HCT116 (cell line): ENCODE measurements around the gene CDHR5. TPM values are rescaled to one million over a fixed set of nuclear protein-coding genes. Genes with fewer than 3 reads are reported as not detected.
A peak's percentile ranks its signal among the peaks of the same experiment; 100 is the strongest.

Experiments used
- ATAC-seq: fragments of 200-7000 bp; cut with Tn5 transposase; 2 replicates; pipeline ENCODE4 v1.9.1; 2020; ENCODE audit warnings: mild to moderate bottlenecking, moderate library complexity
- BruUV-seq: library from RNA; stranded (reverse); fragments of 400-500 nt; replicated peaks from 2 replicates; lab custom pipeline; 2021; lab: Mats Ljungman, UMichigan
- CTCF ChIA-PET: fragments of 300-600 bp; sonication (Branson Sonifier 250); formaldehyde crosslinking; loops from one replicate; lab custom pipeline; 2021; ENCODE audit warnings: antibody characterized with exemption; lab: Charles Lee
- POLR2A ChIA-PET: fragments of 300-600, 350-600 bp; sonication (Branson Sonifier 250); formaldehyde crosslinking; loops from one replicate; lab custom pipeline; 2021; ENCODE audit warnings: antibody characterized with exemption; lab: Charles Lee
- RAD21 ChIA-PET, 2 experiments: fragments of 300-600 bp; sonication (Branson Sonifier 250); formaldehyde crosslinking; loops; one replicate each; lab custom pipeline; 2023; ENCODE audit warnings: low total read pairs in 2 of 2; ENCODE audit not compliant: uncharacterized antibody in 2 of 2, unreplicated experiment in 2 of 2, low non-redundant PET in 1 of 2; lab: Charles Lee
- DNase-seq: peaks from one replicate; pipeline ENCODE4 v3.0.0-alpha.2; 2010; ENCODE audit warnings: low read depth, low spot score
- H2AFZ ChIP-seq: fragments of 200-600 bp; shearing (Covaris generic), sonication (generic); 2 replicates; pipeline ENCODE4 v1.6.1; 2017; ENCODE audit warnings: low read depth, mixed run types, mixed read lengths, antibody characterized with exemption, low read length; ENCODE audit not compliant: poor library complexity, severe bottlenecking
- H3K27ac ChIP-seq: 2 replicates; pipeline ENCODE4 v1.5.1; 2012; ENCODE audit warnings: low read depth, low read length
- H3K27me3 ChIP-seq: fragments of 200-600 bp; sonication (generic); 2 replicates; pipeline ENCODE4 v1.6.1; 2016; ENCODE audit warnings: mixed run types, low read length, mixed read lengths; ENCODE audit not compliant: insufficient read depth
- H3K36me3 ChIP-seq, 2 experiments: fragments of 200-500 bp in 1 of 2; fragments of 200-600 bp in 1 of 2; sonication (Bioruptor generic) in 1 of 2; sonication (generic) in 1 of 2; 2 replicates each; pipeline versions ENCODE4 v1.5.1 to v1.6.1; 2014 to 2016; ENCODE audit warnings: low read length in 2 of 2, inconsistent platforms in 1 of 2, mixed read lengths in 1 of 2, mixed run types in 1 of 2; ENCODE audit not compliant: insufficient read depth in 2 of 2, control insufficient read depth in 1 of 2
- H3K4me1 ChIP-seq, 2 experiments: fragments of 200-600 bp in 1 of 2; sonication (generic) in 1 of 2; 2 replicates each; pipeline versions ENCODE4 v1.5.1 to v1.6.1; 2012 to 2017; ENCODE audit warnings: low read length in 2 of 2, inconsistent platforms in 1 of 2, mild to moderate bottlenecking in 1 of 2, mixed read lengths in 1 of 2, mixed run types in 1 of 2, moderate library complexity in 1 of 2; ENCODE audit not compliant: insufficient read depth in 2 of 2, control insufficient read depth in 1 of 2
- H3K4me2 ChIP-seq: fragments of 200-600 bp; sonication (generic); 2 replicates; pipeline ENCODE4 v1.6.1; 2017; ENCODE audit warnings: mixed run types, low read length, mixed read lengths
- H3K4me3 ChIP-seq, 2 experiments: fragments of 200-600 bp in 1 of 2; sonication (generic) in 1 of 2; replicated peaks in 1 of 2; 2 replicates each; pipeline ENCODE4 v1.5.1; 2011 to 2016; ENCODE audit warnings: low read length in 2 of 2, control low read depth in 1 of 2, low read depth in 1 of 2, mild to moderate bottlenecking in 1 of 2, mixed read lengths in 1 of 2, mixed run types in 1 of 2
- H3K79me2 ChIP-seq: fragments of 200-600 bp; sonication (generic); 2 replicates; pipeline ENCODE4 v1.6.1; 2017; ENCODE audit warnings: mild to moderate bottlenecking, mixed run types, low read length, moderate library complexity, mixed read lengths; ENCODE audit not compliant: insufficient read depth
- H3K9ac ChIP-seq: fragments of 200-600 bp; sonication (generic); 2 replicates; pipeline ENCODE4 v1.6.1; 2016; ENCODE audit warnings: low read length, mixed read lengths
- H3K9me2 ChIP-seq: fragments of 200-600 bp; sonication (generic), shearing (Covaris generic); 2 replicates; pipeline ENCODE4 v1.6.1; 2017; ENCODE audit warnings: mixed run types, mild to moderate bottlenecking, moderate library complexity; ENCODE audit not compliant: insufficient read depth
- H3K9me3 ChIP-seq, 2 experiments: fragments of 200-500 bp in 1 of 2; fragments of 200-600 bp in 1 of 2; sonication (Bioruptor generic) in 1 of 2; sonication (generic) in 1 of 2; 2 replicates each; pipeline ENCODE4 v1.6.1; 2014 to 2017; ENCODE audit warnings: low read length in 2 of 2, mixed read lengths in 2 of 2, inconsistent platforms in 1 of 2, low read depth in 1 of 2, mild to moderate bottlenecking in 1 of 2, mixed run types in 1 of 2, moderate library complexity in 1 of 2; ENCODE audit not compliant: control insufficient read depth in 1 of 2, insufficient read depth in 1 of 2
- H4K20me1 ChIP-seq: fragments of 200-600 bp; sonication (generic), shearing (Covaris generic); 2 replicates; pipeline ENCODE4 v1.6.1; 2017; ENCODE audit warnings: mixed run types, mild to moderate bottlenecking, moderate library complexity; ENCODE audit not compliant: insufficient read depth
- EGR1 ChIP-seq: IDR thresholded peaks from 2 replicates; pipeline ENCODE4 v1.6.1; 2012; ENCODE audit warnings: low read depth
- EZH2 ChIP-seq: fragments of 200-600 bp; sonication (generic); IDR thresholded peaks from 2 replicates; pipeline ENCODE4 v1.6.1; 2017; ENCODE audit warnings: antibody characterized with exemption, mixed run types
- EZH2phosphoT487 ChIP-seq: fragments of 200-600 bp; IDR thresholded peaks from 2 replicates; pipeline ENCODE4 v1.6.1; 2018; ENCODE audit warnings: antibody characterized with exemption, borderline replicate concordance
- FOSL1 ChIP-seq: IDR thresholded peaks from 2 replicates; pipeline ENCODE4 v1.6.1; 2012; ENCODE audit warnings: low read depth
- POLR2A ChIP-seq: IDR thresholded peaks from 2 replicates; pipeline ENCODE4 v1.7.0; 2011; ENCODE audit warnings: borderline replicate concordance; ENCODE audit not compliant: insufficient read depth, insufficient read length; ENCODE audit errors: extremely low read depth
- POLR2AphosphoS5 ChIP-seq: IDR thresholded peaks from 2 replicates; pipeline ENCODE4 v1.6.1; 2011; ENCODE audit warnings: mild to moderate bottlenecking, low read depth, low read length, moderate library complexity
- SIN3A ChIP-seq: IDR thresholded peaks from 2 replicates; pipeline ENCODE4 v1.6.1; 2012; ENCODE audit warnings: low read depth
- SP1 ChIP-seq: IDR thresholded peaks from 2 replicates; pipeline ENCODE4 v1.6.1; 2012; ENCODE audit warnings: low read depth
- SRF ChIP-seq: IDR thresholded peaks from 2 replicates; pipeline ENCODE4 v1.6.1; 2012; ENCODE audit warnings: low read depth
- ZNF274 ChIP-seq: fragments of 200-500 bp; sonication (Bioruptor generic); IDR thresholded peaks from 2 replicates; pipeline ENCODE4 v1.6.1; 2014; ENCODE audit warnings: mild to moderate bottlenecking, low read depth, low read length, inconsistent platforms
- intact Hi-C: fragments of 100-400 bp; cut with micrococcal nuclease; formaldehyde crosslinking; loops from 2 replicates; pipeline ENCODE4 v1.10.0; 2022
- total RNA-seq: library from RNA; stranded (reverse); gene quantifications from one replicate; pipeline ENCODE4 v1.2.1, GENCODE V29; 2021; ENCODE audit not compliant: unreplicated experiment
- TF ChIP-seq, protein P1 (sequence below): IDR thresholded peaks from 2 replicates; pipeline ENCODE4 v1.6.1; 2011; ENCODE audit warnings: mild to moderate bottlenecking, low read length, moderate library complexity; ENCODE audit not compliant: insufficient replicate concordance; ENCODE audit errors: extremely low read depth
- TF ChIP-seq, protein P2 (sequence below): IDR thresholded peaks from 2 replicates; pipeline ENCODE4 v1.6.1; 2012

CDHR5 gene
- total RNA-seq, 1 experiment from 2014 or later = not detected

DNA sequence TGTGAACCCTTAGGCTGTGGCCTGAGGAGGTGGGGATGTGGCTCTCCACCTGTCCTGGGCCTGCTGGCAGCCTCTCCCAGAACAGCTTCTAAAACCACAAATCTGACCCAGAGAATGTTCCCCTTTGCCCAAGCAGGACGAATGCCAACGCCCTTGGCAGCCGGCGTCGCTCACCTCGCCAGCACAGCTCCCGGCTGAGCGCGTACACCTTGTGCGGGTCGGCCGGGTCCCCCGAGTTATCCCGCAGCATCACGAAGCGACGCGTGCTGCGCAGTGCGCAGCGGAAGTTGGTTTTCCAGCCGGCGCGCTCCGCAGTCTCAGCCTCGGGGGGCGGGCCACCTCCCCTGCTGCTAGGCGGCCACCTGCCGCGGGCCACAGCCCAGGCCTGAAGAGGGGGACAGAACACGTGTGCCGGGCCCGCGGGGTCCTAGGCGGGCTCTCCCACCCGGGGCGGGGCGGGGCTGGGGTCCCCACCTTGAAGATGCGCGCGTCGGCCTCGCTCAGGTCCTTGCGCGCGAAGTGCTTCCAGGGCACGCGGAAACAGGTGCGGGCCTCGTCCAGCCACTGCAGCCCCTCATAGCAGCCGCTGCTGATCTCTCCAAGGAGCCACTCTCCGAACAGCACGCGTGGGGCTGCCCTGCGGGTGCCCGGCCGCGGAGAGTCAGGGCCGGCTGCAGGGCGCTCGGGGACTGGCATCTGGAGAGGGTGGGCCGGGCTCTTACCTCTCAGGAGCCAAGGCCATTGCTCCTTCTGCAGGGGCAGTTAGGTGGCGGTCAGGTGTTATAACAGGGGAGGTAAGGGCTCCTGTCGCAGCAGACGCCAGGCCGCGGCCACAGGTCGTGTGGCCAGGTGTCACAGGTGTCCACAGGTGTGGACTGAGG lies 9.9 kb downstream of the CDHR5 start:
- Histone ChIP-seq H3K36me3 (peaks cover 18 to 26% of the 10 kb centered on the region in 2 experiments; a peak in 3 of 4 replicates), H3K4me1 (peaks cover 8 to 42% of the 10 kb centered on the region in 2 experiments), H2AFZ (no peak overlapping the region), H3K4me3 (peak overlapping the region; percentile 62 to 68), H4K20me1 (peaks cover 13% of the 10 kb centered on the region; the same call in 1 of the 2 replicates), H3K4me2 (peak overlapping the region; percentile 95), H3K9me3 (no peaks in the 10 kb centered on the region), H3K27me3 (no peaks in the 10 kb centered on the region)
- DNase-seq = no peak
- POLR2A ChIA-PET = interaction anchor here (1.7 kb wide), 1 partner anchor 39 kb away, joined by 4 read pairs; the partner anchor contains the start of gene PHRF1
- intact Hi-C loops = no loop called here
- BruUV-seq = no TSS peak
- TF ChIP-seq EGR1 (no peak), SP1 (no peak), SRF (no peak), EZH2 (no peak), EZH2phosphoT487 (no peak)
- TF ChIP-seq, all 23 proteins: peak for 0
- no peaks in the 10 kb centered on the region for H3K9me2 ChIP-seq
- H3K9ac ChIP-seq = peak overlapping the region; percentile 74
- ChIA-PET CTCF (no interaction called here), RAD21 (no interaction called here)
- H3K27ac ChIP-seq = peak overlapping the region; percentile 69
- peaks cover 27% of the 10 kb centered on the region; the same call in 1 of the 2 replicates for H3K79me2 ChIP-seq
- no peak for ATAC-seq

DNA sequence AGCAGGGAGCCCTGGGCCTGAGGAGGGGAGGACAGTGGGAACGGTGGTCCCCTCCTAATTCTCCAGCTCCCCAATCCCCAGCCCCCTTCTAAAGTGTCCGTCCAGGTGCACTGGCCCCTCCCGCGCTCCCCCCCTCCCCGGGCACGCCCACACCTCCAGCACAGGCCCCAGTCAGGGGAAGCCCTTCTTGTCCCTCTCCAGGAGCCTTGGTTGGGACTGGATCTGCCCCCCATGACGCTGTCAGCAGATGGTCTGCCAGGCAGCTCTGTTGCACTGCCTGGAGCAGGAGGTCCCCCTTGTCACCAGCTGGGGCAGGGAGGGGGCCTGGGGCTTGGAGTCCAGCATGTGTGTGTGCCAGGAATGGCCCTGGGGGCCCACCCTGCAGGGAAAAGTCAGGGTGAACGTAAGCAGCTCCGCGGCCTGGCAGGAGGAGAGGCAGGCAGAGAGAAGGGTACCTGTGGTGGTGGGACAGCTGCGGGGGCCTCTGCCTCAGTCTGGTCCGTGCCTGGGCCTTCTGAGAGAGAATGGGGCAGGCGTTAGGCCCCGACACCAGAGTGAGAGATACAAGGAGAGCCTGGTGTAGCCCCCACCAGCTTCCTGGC lies 10.6 kb downstream of the CDHR5 start:
- intact Hi-C loops = no loop called here
- CTCF ChIA-PET = interaction anchor here (1.8 kb wide), 1 partner anchor 59 kb away, joined by 4 read pairs; no protein-coding TSS in a partner anchor
- no peak for TF ChIP-seq POLR2A
- TF ChIP-seq EZH2 = no peak
- TF ChIP-seq, protein P1, sequence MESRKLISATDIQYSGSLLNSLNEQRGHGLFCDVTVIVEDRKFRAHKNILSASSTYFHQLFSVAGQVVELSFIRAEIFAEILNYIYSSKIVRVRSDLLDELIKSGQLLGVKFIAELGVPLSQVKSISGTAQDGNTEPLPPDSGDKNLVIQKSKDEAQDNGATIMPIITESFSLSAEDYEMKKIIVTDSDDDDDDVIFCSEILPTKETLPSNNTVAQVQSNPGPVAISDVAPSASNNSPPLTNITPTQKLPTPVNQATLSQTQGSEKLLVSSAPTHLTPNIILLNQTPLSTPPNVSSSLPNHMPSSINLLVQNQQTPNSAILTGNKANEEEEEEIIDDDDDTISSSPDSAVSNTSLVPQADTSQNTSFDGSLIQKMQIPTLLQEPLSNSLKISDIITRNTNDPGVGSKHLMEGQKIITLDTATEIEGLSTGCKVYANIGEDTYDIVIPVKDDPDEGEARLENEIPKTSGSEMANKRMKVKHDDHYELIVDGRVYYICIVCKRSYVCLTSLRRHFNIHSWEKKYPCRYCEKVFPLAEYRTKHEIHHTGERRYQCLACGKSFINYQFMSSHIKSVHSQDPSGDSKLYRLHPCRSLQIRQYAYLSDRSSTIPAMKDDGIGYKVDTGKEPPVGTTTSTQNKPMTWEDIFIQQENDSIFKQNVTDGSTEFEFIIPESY = no peak
- no peak for TF ChIP-seq SIN3A
- no peak for TF ChIP-seq EGR1
- no peak for TF ChIP-seq ZNF274
- TF ChIP-seq POLR2AphosphoS5 = no peak
- TF ChIP-seq, protein P2, sequence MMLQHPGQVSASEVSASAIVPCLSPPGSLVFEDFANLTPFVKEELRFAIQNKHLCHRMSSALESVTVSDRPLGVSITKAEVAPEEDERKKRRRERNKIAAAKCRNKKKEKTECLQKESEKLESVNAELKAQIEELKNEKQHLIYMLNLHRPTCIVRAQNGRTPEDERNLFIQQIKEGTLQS = no peak
- TF ChIP-seq FOSL1 = no peak
- peak overlapping the region; percentile 69 for H3K27ac ChIP-seq
- POLR2A ChIA-PET = interaction anchor here (1.7 kb wide), 1 partner anchor 38 kb away, joined by 4 read pairs; the partner anchor contains the start of gene PHRF1
- ATAC-seq (no peak), DNase-seq (no peak)
- BruUV-seq = no TSS peak
- H3K36me3 ChIP-seq = peaks cover 18 to 26% of the 10 kb centered on the region in 2 experiments; a peak in 3 of 4 replicates
- peak overlapping the region; percentile 41 for H3K4me2 ChIP-seq
- H3K79me2 ChIP-seq = peaks cover 27% of the 10 kb centered on the region; the same call in 1 of the 2 replicates
- no peak overlapping the region for H3K4me3 ChIP-seq
- peak overlapping the region; percentile 27 for H3K9ac ChIP-seq
- H3K9me2 ChIP-seq = no peaks in the 10 kb centered on the region
- RAD21 ChIA-PET = no interaction called here
- H3K9me3 ChIP-seq = no peaks in the 10 kb centered on the region
- H4K20me1 ChIP-seq = peaks cover 13% of the 10 kb centered on the region; the same call in 1 of the 2 replicates
- no peaks in the 10 kb centered on the region for H3K27me3 ChIP-seq
- peaks cover 8 to 42% of the 10 kb centered on the region in 2 experiments for H3K4me1 ChIP-seq
- no peak overlapping the region for H2AFZ ChIP-seq
